SK-N-SH treated with all-trans-retinoic acid at 6 μM for 48 hours (cell line): ENCODE results near the gene CCDC196.

Experiments used
- ATAC-seq: fragments of 200-7000 bp; cut with Tn5 transposase; 3 replicates; pipeline ENCODE4 v1.9.1; 2020; ENCODE audit warnings: mild to moderate bottlenecking, moderate library complexity
- ARNTL ChIP-seq: fragments of 450-650 bp; formaldehyde crosslinking; IDR thresholded peaks from 2 replicates; pipeline ENCODE4 v1.5.0; 2020; ENCODE audit warnings: low read depth, mild to moderate bottlenecking, moderate library complexity, borderline replicate concordance
- BACH2 ChIP-seq: fragments of 250-450 bp; sonication (Bioruptor Pico); IDR thresholded peaks from 2 replicates; pipeline ENCODE4 v1.9.0; 2021; ENCODE audit warnings: mild to moderate bottlenecking, borderline replicate concordance
- CSDC2 ChIP-seq: fragments of 250-450 bp; sonication (Bioruptor Pico); IDR thresholded peaks from 2 replicates; pipeline ENCODE4 v1.5.0; 2020; ENCODE audit warnings: mild to moderate bottlenecking, moderate library complexity
- ESRRG ChIP-seq: fragments of 250-450 bp; sonication (Bioruptor Pico); IDR thresholded peaks from 2 replicates; pipeline ENCODE4 v1.6.1; 2021; ENCODE audit warnings: mild to moderate bottlenecking
- GLIS3 ChIP-seq: fragments of 250-450 bp; sonication (Bioruptor Pico); IDR thresholded peaks from 2 replicates; pipeline ENCODE4 v1.5.0; 2020; ENCODE audit warnings: mild to moderate bottlenecking, moderate library complexity
- PPARA ChIP-seq: fragments of 250-450 bp; sonication (Bioruptor Pico); IDR thresholded peaks from 2 replicates; pipeline ENCODE4 v1.5.0; 2020; ENCODE audit warnings: mild to moderate bottlenecking, borderline replicate concordance
- TCF4 ChIP-seq: fragments of 250-450 bp; sonication (Bioruptor Pico); IDR thresholded peaks from 2 replicates; pipeline ENCODE4 v1.8.0; 2021; ENCODE audit warnings: mild to moderate bottlenecking, moderate library complexity, borderline replicate concordance
- TOX ChIP-seq: fragments of 250-450 bp; sonication (Bioruptor Pico); IDR thresholded peaks from 2 replicates; pipeline ENCODE4 v1.8.0; 2021; ENCODE audit warnings: mild to moderate bottlenecking, moderate library complexity, borderline replicate concordance
- ZFP3 ChIP-seq: fragments of 250-450 bp; sonication (Bioruptor Pico); IDR thresholded peaks from 2 replicates; pipeline ENCODE4 v1.5.0; 2020; ENCODE audit warnings: mild to moderate bottlenecking, moderate library complexity
- ZFP30 ChIP-seq: fragments of 450-650 bp; formaldehyde crosslinking; IDR thresholded peaks from 2 replicates; pipeline ENCODE4 v1.5.0; 2022; ENCODE audit warnings: mild to moderate bottlenecking, moderate library complexity
- ZNF565 ChIP-seq: fragments of 450-650 bp; formaldehyde crosslinking; conservative IDR thresholded peaks from 2 replicates; pipeline ENCODE4 v1.5.0; 2020; ENCODE audit warnings: low read depth, mild to moderate bottlenecking, moderate library complexity
- ZNF8 ChIP-seq: fragments of 450-650 bp; formaldehyde crosslinking; IDR thresholded peaks from 2 replicates; pipeline ENCODE4 v1.5.0; 2020; ENCODE audit warnings: mild to moderate bottlenecking, moderate library complexity
- TF ChIP-seq, protein P1 (sequence below): fragments of 250-450 bp; sonication (Bioruptor Pico); IDR thresholded peaks from 2 replicates; pipeline ENCODE4 v1.8.0; 2021; ENCODE audit warnings: low read depth, mild to moderate bottlenecking, moderate library complexity, borderline replicate concordance
- TF ChIP-seq, protein P2 (sequence below): fragments of 250-450 bp; sonication (Bioruptor Pico); IDR thresholded peaks from 2 replicates; pipeline ENCODE4 v1.5.1; 2021; ENCODE audit warnings: mild to moderate bottlenecking, moderate library complexity
- TF ChIP-seq, protein P3 (sequence below): fragments of 250-450 bp; sonication (Bioruptor Pico); IDR thresholded peaks from 2 replicates; pipeline ENCODE4 v1.5.1; 2020; ENCODE audit warnings: low read depth, mild to moderate bottlenecking, moderate library complexity
- TF ChIP-seq, protein P4 (sequence below): fragments of 250-450 bp; sonication (Bioruptor Pico); IDR thresholded peaks from 2 replicates; pipeline ENCODE4 v1.5.0; 2020; ENCODE audit warnings: mild to moderate bottlenecking, moderate library complexity

The CCDC196 gene

DNA sequence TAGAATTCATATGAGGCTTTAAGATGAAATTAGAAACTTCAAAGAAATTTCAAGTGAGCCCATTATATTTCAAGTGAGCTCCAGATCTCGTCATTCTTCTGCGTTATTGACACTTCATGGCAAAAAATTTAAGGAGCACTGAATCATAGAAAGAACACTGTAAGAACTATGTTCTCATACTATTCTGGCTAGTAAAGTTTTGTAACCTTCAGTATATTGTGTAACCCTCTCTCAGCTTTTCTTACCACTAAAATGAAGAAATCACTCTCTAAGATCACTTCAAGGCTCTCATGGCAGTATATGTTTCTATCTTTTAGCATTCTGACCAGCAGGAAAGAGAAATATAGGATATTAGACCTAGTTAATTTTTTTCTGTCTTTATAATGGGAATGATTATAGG lies 28.0 kb downstream of the CCDC196 start:
- no peak for ATAC-seq
- no peak for TF ChIP-seq ESRRG (CRISPR knock-in tag)
- TF ChIP-seq BACH2 (CRISPR knock-in tag) = no peak
- TF ChIP-seq TCF4 = no peak
- TF ChIP-seq ZFP30 (CRISPR knock-in tag) = no peak
- no peak for TF ChIP-seq GLIS3
- TF ChIP-seq CSDC2 (CRISPR knock-in tag) = no peak

DNA sequence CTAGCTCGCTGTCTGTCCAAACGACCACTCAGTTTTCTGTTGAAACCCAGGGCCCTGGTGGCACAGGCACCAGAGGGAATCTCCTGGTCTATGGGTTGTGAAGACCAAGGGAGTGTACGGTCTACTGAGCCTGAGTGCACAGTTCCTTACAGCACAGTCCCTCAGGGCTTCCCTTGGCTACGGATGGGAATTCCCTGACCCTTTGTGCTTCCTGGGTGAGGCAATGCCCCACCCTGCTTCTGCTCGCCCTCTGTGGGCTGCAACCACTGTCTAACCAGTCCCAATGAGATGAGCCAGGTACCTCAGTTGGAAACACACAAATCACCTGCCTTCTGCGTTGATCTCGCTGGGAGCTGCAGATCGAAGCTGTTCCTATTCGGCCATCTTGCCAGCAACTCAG lies 44.4 kb downstream of the CCDC196 start:
- TF ChIP-seq, protein P1, sequence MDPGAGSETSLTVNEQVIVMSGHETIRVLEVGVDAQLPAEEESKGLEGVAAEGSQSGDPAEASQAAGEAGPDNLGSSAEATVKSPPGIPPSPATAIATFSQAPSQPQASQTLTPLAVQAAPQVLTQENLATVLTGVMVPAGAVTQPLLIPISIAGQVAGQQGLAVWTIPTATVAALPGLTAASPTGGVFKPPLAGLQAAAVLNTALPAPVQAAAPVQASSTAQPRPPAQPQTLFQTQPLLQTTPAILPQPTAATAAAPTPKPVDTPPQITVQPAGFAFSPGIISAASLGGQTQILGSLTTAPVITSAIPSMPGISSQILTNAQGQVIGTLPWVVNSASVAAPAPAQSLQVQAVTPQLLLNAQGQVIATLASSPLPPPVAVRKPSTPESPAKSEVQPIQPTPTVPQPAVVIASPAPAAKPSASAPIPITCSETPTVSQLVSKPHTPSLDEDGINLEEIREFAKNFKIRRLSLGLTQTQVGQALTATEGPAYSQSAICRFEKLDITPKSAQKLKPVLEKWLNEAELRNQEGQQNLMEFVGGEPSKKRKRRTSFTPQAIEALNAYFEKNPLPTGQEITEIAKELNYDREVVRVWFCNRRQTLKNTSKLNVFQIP (CRISPR knock-in tag) = no peak
- TF ChIP-seq, protein P2, sequence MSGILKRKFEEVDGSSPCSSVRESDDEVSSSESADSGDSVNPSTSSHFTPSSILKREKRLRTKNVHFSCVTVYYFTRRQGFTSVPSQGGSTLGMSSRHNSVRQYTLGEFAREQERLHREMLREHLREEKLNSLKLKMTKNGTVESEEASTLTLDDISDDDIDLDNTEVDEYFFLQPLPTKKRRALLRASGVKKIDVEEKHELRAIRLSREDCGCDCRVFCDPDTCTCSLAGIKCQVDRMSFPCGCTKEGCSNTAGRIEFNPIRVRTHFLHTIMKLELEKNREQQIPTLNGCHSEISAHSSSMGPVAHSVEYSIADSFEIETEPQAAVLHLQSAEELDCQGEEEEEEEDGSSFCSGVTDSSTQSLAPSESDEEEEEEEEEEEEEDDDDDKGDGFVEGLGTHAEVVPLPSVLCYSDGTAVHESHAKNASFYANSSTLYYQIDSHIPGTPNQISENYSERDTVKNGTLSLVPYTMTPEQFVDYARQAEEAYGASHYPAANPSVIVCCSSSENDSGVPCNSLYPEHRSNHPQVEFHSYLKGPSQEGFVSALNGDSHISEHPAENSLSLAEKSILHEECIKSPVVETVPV (CRISPR knock-in tag) = no peak
- no peak for ATAC-seq

DNA sequence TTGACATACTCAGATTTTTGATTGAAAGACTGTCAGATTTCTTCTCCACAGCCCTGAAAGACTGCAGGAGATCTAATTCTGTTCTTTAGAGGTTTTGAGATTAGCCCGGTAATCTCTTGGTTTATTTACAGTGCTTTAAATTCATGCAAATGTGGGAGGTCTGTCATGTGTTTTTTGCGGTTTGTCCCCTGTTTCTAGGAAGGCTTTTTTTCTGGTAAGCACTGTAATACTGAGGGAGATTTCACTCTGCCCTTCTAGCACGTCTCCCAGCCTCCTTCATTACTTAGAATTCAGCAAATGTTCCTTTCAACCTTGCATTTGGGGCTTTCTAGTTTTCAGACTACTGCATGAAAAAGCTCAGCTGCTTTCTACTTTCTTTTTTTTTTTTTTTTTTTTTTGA lies 52.9 kb downstream of the CCDC196 start:
- no peak for ATAC-seq
- TF ChIP-seq TOX (CRISPR knock-in tag) (no peak), PPARA (CRISPR knock-in tag) (no peak), ZFP3 (CRISPR knock-in tag) (no peak), ZNF8 (CRISPR knock-in tag) (no peak)
- TF ChIP-seq, protein P3, sequence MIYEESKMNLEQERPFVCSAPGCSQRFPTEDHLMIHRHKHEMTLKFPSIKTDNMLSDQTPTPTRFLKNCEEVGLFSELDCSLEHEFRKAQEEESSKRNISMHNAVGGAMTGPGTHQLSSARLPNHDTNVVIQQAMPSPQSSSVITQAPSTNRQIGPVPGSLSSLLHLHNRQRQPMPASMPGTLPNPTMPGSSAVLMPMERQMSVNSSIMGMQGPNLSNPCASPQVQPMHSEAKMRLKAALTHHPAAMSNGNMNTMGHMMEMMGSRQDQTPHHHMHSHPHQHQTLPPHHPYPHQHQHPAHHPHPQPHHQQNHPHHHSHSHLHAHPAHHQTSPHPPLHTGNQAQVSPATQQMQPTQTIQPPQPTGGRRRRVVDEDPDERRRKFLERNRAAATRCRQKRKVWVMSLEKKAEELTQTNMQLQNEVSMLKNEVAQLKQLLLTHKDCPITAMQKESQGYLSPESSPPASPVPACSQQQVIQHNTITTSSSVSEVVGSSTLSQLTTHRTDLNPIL (CRISPR knock-in tag) = no peak

DNA sequence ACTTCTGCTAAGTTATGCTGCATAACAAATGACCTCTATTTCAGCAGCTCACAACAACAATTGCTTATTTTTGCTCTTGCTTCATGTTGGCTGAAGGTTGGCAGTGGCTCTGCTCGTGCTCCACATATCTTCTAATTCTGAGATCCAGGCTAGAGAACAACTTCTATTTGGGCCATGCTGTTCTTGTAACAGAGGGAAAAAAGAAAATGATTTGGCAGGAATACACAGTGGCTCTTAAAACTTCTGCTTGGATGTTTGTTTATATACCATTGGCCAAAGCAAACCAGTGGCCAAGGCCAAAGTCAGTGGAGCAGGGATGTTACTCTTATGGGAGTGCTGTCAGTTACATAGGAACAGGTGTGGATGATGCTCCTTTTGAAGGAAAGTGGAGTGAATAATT lies 53.9 kb downstream of the CCDC196 start:
- TF ChIP-seq, protein P4, sequence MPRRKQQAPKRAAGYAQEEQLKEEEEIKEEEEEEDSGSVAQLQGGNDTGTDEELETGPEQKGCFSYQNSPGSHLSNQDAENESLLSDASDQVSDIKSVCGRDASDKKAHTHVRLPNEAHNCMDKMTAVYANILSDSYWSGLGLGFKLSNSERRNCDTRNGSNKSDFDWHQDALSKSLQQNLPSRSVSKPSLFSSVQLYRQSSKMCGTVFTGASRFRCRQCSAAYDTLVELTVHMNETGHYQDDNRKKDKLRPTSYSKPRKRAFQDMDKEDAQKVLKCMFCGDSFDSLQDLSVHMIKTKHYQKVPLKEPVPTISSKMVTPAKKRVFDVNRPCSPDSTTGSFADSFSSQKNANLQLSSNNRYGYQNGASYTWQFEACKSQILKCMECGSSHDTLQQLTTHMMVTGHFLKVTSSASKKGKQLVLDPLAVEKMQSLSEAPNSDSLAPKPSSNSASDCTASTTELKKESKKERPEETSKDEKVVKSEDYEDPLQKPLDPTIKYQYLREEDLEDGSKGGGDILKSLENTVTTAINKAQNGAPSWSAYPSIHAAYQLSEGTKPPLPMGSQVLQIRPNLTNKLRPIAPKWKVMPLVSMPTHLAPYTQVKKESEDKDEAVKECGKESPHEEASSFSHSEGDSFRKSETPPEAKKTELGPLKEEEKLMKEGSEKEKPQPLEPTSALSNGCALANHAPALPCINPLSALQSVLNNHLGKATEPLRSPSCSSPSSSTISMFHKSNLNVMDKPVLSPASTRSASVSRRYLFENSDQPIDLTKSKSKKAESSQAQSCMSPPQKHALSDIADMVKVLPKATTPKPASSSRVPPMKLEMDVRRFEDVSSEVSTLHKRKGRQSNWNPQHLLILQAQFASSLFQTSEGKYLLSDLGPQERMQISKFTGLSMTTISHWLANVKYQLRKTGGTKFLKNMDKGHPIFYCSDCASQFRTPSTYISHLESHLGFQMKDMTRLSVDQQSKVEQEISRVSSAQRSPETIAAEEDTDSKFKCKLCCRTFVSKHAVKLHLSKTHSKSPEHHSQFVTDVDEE (CRISPR knock-in tag) = no peak
- TF ChIP-seq, protein P3 (CRISPR knock-in tag) = no peak
- TF ChIP-seq ZFP3 (CRISPR knock-in tag) = no peak
- TF ChIP-seq PPARA (CRISPR knock-in tag) = no peak
- no peak for TF ChIP-seq TCF4
- TF ChIP-seq ZNF565 (CRISPR knock-in tag) = no peak
- TF ChIP-seq, protein P1 (CRISPR knock-in tag) = no peak
- TF ChIP-seq BACH2 (CRISPR knock-in tag) = no peak
- no peak for ATAC-seq

DNA sequence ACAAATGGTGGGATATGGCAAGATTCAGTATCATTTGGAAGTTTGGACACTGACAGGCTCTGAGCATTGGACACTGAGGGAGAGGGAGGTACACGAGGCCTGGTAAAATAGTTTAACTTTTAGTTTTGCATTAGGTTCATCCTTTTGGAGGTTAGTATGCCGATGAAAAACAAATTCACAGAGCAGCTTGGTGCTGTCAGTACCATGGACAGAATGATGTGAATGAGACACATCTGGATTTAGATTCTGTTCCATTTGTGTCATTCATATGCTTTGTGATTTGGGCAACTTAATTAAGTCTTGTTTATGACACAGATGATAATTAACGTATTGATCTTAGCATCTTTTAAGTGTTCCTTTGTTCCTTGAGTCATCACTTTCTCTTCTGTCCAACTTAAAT lies 55.5 kb downstream of the CCDC196 start:
- ATAC-seq = no peak
- no peak for TF ChIP-seq PPARA (CRISPR knock-in tag)
- no peak for TF ChIP-seq ARNTL
